Activated T-helper 1 cell treated with Interleukin-2 at 50 U/mL for 16 hours (primary cell): ENCODE results near the gene MOCS3.

Source experiments
- DNase-seq: peaks from one replicate; pipeline ENCODE4 v3.0.0-alpha.2; 2020; ENCODE audit warnings: low read depth

The MOCS3 gene

GRCh38 chr20:51012357-51012756, 53.7 kb downstream of the MOCS3 start:
- no peak for DNase-seq
